ENCODE data around the gene TUT1. TPM values are rescaled to one million over a fixed set of nuclear protein-coding genes. Genes with fewer than 3 reads are reported as not detected.

The TUT1 gene
- total RNA-seq, 1 donor from 2014 or later: 17.6 TPM

GRCh38 chr11:62534779-62535545 is 56.4 kb downstream of the TUT1 start:
- peaks cover 31% of the 10 kb centered on the region for H3K4me1 ChIP-seq
- intact Hi-C loops (cut with DNase I): loop anchor here (10.0 kb wide), 1 partner anchor 110 kb away; no protein-coding TSS in a partner anchor
- no peak for ATAC-seq
- no peaks in the 10 kb centered on the region for H3K9me3 ChIP-seq
- TF ChIP-seq CTCF (IDR thresholded peaks at IDR 0.05): no peak
- H3K27me3 ChIP-seq: no peaks in the 10 kb centered on the region
- peaks cover 71% of the 10 kb centered on the region for H3K36me3 ChIP-seq
- H3K4me3 ChIP-seq: no peak overlapping the region
- no peak for DNase-seq
- no peak overlapping the region for H3K27ac ChIP-seq

- Histone ChIP-seq H3K9me3 (no peaks in the 10 kb centered on the region), H3K27ac (no peak overlapping the region), H3K36me3 (peaks cover 92% of the 10 kb centered on the region), H3K4me3 (no peak overlapping the region), H3K4me1 (peaks cover 3% of the 10 kb centered on the region), H3K27me3 (no peaks in the 10 kb centered on the region)
- intact Hi-C loops (cut with DNase I): loop anchor here (10.0 kb wide), 1 partner anchor 107 kb away; no protein-coding TSS in a partner anchor
- no peak for DNase-seq
- no peak for TF ChIP-seq CTCF (IDR thresholded peaks at IDR 0.05)
- no peak for ATAC-seq
These were observed 59.2 kb downstream of the TUT1 start for GRCh38 chr11:62532096-62532495.

Small RNAs within 50 kb of the gene (microRNA-seq; reads per million reads assigned to microRNA genes)
- gene MIR6747 (ENCODE audit: borderline microRNAs expressed): not detected

Other genes starting within 250 kb of the TUT1 start
- 5.4 TPM for gene SCGB1A1, start 172.5 kb downstream of the TUT1 start, total RNA-seq
- 819 TPM for gene AHNAK, start 44.7 kb downstream of the TUT1 start, total RNA-seq
- gene EEF1G, start 17.6 kb downstream of the TUT1 start, total RNA-seq: 847 TPM
- gene MTA2, start 10.3 kb upstream of the TUT1 start, total RNA-seq: 75.0 TPM
- gene EML3, start 21.3 kb upstream of the TUT1 start, total RNA-seq: 91.1 TPM
- 5.2 TPM for gene ROM1, start 21.7 kb upstream of the TUT1 start, total RNA-seq
- 40.1 TPM for gene B3GAT3, start 30.5 kb upstream of the TUT1 start, total RNA-seq
- gene GANAB, start 55.1 kb upstream of the TUT1 start, total RNA-seq: 229 TPM
- gene INTS5, start 61.8 kb upstream of the TUT1 start, total RNA-seq: 18.8 TPM
- 41.7 TPM for gene C11orf98, start 73.7 kb upstream of the TUT1 start, total RNA-seq
- gene CSKMT, start 73.8 kb upstream of the TUT1 start, total RNA-seq: 14.6 TPM
- 5.7 TPM for gene UQCC3, start 80.2 kb upstream of the TUT1 start, total RNA-seq
- 6.1 TPM for gene LBHD1, start 80.7 kb upstream of the TUT1 start, total RNA-seq
- 95.2 TPM for gene UBXN1, start 87.5 kb upstream of the TUT1 start, total RNA-seq
- 2.0 TPM for gene LRRN4CL, start 98.0 kb upstream of the TUT1 start, total RNA-seq
- 65.6 TPM for gene BSCL2, start 115.9 kb upstream of the TUT1 start, total RNA-seq
- not detected for gene GNG3, start 116.2 kb upstream of the TUT1 start, total RNA-seq
- gene HNRNPUL2, start 135.9 kb upstream of the TUT1 start, total RNA-seq: 43.1 TPM
- 31.3 TPM for gene TTC9C, start 137.0 kb upstream of the TUT1 start, total RNA-seq
- gene ZBTB3, start 162.6 kb upstream of the TUT1 start, total RNA-seq: 12.5 TPM
- gene POLR2G, start 170.1 kb upstream of the TUT1 start, total RNA-seq: 54.7 TPM
- 23.9 TPM for gene TAF6L, start 179.9 kb upstream of the TUT1 start, total RNA-seq
- gene TMEM179B, start 195.9 kb upstream of the TUT1 start, total RNA-seq: 52.4 TPM
- 14.8 TPM for gene TMEM223, start 200.5 kb upstream of the TUT1 start, total RNA-seq
- 96.2 TPM for gene NXF1, start 213.9 kb upstream of the TUT1 start, total RNA-seq
- 40.9 TPM for gene STX5, start 240.5 kb upstream of the TUT1 start, total RNA-seq
- gene TEX54, start 241.3 kb upstream of the TUT1 start, total RNA-seq: not detected
- 43.9 TPM for gene WDR74, start 248.1 kb upstream of the TUT1 start, total RNA-seq